Subcutaneous abdominal adipose tissue (tissue), 5 donors: ENCODE results near the gene SUGP1.
A peak's percentile ranks its signal among the peaks of the same experiment; 100 is the strongest.

Experiments
- H3K27ac ChIP-seq: one replicate; pipeline ENCODE4 v1.7.0; 2013; ENCODE audit warnings: low read depth, mild to moderate bottlenecking, inconsistent platforms, low read length, moderate library complexity
- H3K27me3 ChIP-seq, 5 donors: one replicate each; pipeline ENCODE4 v1.7.0; 2013; ENCODE audit warnings: low read length in 5 of 5, inconsistent platforms in 1 of 5; ENCODE audit not compliant: control insufficient read depth in 5 of 5, insufficient read depth in 4 of 5
- H3K36me3 ChIP-seq, 5 donors: one replicate each; pipeline ENCODE4 v1.7.0; 2013; ENCODE audit warnings: low read length in 5 of 5; ENCODE audit not compliant: control insufficient read depth in 5 of 5, insufficient read depth in 5 of 5
- H3K4me1 ChIP-seq, 5 donors: one replicate each; pipeline ENCODE4 v1.7.0; 2013; ENCODE audit warnings: low read length in 5 of 5, mild to moderate bottlenecking in 3 of 5, moderate library complexity in 1 of 5; ENCODE audit not compliant: control insufficient read depth in 5 of 5, insufficient read depth in 5 of 5
- H3K4me3 ChIP-seq, 5 donors: one replicate each; pipeline ENCODE4 v1.7.0; 2013; ENCODE audit warnings: low read length in 5 of 5, low read depth in 1 of 5
- H3K9ac ChIP-seq, 5 donors: one replicate each; pipeline ENCODE4 v1.7.0; 2013; ENCODE audit warnings: low read length in 5 of 5, mild to moderate bottlenecking in 4 of 5, moderate library complexity in 3 of 5
- H3K9me3 ChIP-seq, 5 donors: one replicate each; pipeline ENCODE4 v1.7.0; 2013; ENCODE audit warnings: low read length in 5 of 5; ENCODE audit not compliant: control insufficient read depth in 5 of 5
- donor health status: healthy.
- donor health status: healthy.
- donor health status: healthy.
- donor health status: healthy.
- donor health status: healthy.

SUGP1 gene

DNA sequence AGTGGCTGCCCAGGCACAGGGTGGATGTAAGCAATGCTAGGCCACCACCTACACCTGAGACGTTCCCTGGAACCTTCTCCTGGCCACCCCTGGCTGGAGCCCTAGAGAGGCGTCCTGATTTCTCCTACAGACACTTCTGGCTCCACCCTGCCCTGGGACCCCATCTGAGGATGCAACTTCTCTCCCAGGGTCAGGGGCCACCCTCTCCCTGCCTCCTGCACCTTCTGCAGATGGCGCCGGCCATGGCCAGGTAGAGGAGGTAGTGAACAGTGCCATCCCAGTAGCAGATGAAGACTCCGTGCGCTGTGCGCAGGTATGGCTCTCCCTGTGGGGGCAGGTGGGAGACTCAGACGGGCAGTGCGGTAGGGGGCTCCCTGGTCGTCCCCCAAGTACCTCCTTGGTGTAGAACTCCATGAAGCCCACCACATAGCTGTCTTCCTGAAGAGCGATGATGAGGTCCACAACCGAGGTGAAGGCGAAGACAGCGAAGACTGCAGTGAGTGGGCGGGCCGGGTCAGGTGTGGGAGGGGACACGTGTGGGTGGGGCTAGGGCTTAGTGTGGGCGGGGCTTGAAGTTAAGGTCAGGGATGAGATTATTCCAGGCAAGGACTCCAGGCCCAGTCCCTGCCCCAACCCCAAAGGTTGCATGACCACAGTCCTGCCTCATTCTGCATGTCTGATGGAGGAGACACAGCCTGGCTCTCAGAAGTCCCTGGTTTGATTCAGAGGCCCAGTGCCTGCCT, 50.2 kb downstream of the SUGP1 start:
- H3K27me3 ChIP-seq = peaks cover 4 to 22% (median 9%) of the 10 kb centered on the region in 5 donors
- H3K36me3 ChIP-seq = peaks cover 0 to 4% (median 1%) of the 10 kb centered on the region in 5 donors
- H3K4me3 ChIP-seq = no peak overlapping the region
- no peak overlapping the region for H3K27ac ChIP-seq
- no peaks in the 10 kb centered on the region for H3K9me3 ChIP-seq
- H3K9ac ChIP-seq = no peak overlapping the region
- peaks cover 0 to 10% (median 0%) of the 10 kb centered on the region in 5 donors for H3K4me1 ChIP-seq

DNA sequence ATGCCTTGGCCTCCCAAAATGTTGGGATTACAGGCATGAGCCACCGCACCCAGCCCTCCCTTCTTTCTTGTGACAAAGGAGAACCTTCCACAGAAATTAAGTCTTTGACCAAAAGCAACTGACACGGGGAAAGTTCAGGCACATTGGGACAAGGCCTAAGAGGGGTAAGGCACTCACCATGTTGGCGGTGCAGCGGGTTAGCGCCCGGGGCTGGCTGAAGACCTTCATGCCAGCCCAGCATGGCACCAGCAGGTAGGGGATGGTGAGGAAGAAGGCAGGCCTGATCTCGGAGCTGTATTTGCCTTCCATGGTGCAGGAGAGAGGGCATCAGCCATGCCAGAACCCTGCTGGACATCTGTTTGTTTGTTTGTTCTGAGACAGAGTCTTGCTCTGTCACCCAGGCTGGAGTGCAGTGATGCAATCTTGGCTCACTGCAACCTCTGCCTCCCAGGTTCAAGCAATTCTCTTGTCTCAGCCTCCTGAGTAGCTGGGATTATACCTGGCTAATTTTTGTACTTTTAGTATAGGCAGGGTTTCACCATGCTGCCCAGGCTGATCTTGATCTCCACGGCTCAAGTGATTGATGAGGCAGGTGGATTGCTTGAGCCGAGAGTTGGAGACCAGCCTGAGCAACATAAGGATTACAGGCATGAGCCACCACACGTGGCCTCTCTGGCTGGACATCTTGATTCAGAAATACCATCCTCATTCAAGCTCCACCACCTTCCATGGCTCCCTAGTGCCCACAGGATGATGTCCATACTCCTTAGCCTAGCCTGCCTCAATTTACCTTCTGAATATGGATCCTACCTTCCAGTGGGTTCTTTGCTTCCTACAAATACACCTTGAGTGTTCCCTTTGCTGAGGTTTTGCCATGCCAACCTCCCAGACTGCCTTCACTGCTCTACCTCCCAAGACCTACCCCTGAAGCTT, 51.6 kb downstream of the SUGP1 start:
- Histone ChIP-seq H3K27me3 (peaks cover 4 to 21% (median 8%) of the 10 kb centered on the region in 5 donors), H3K4me1 (peaks cover 0 to 10% (median 0%) of the 10 kb centered on the region in 5 donors), H3K36me3 (no peaks in the 10 kb centered on the region), H3K27ac (no peak overlapping the region), H3K9me3 (no peaks in the 10 kb centered on the region), H3K4me3 (no peak overlapping the region), H3K9ac (no peak overlapping the region)

GRCh38 chr19:19267305-19267704, 53.0 kb downstream of the SUGP1 start:
- Histone ChIP-seq H3K9me3 (no peaks in the 10 kb centered on the region), H3K36me3 (no peaks in the 10 kb centered on the region), H3K4me1 (no peaks in the 10 kb centered on the region), H3K27me3 (peaks cover 3 to 23% (median 11%) of the 10 kb centered on the region in 5 donors), H3K27ac (no peak overlapping the region), H3K9ac (no peak overlapping the region), H3K4me3 (no peak overlapping the region)

DNA sequence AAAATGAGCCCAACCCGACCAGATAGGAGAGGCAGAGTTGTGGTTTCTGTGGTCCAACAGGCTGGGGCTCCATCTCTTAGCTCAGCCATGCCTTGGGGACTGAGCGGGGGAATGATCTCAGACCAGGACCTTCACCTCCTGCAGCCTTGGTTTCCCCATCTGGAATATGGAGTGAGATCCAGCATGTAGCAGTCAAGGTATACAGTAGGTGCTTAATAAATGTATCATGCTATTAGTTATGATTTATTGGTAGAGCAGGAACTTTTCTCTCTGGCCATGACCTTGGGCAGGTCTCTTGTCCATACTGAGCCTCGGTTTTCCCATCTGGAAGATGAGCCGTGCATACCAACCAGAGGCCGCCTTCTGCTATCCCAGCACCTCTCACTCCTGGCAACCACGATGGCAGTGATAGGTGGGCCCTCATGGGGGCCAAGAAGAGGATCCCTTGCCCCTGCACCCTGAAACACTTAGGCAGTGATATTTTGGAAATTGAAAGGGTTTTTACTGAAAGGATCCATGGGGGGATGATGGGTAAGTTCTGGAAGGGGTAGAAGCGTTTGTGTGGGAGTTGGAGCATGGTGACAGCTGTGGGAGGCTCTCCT, 56.3 kb downstream of the SUGP1 start:
- H3K4me1 ChIP-seq = peaks cover 0 to 7% (median 0%) of the 10 kb centered on the region in 5 donors
- H3K4me3 ChIP-seq = no peak overlapping the region
- H3K27me3 ChIP-seq = peaks cover 7 to 39% (median 27%) of the 10 kb centered on the region in 5 donors
- H3K36me3 ChIP-seq = no peaks in the 10 kb centered on the region
- H3K27ac ChIP-seq = no peak overlapping the region
- peaks cover 0 to 8% (median 4%) of the 10 kb centered on the region in 5 donors for H3K9me3 ChIP-seq
- H3K9ac ChIP-seq = no peak overlapping the region

DNA sequence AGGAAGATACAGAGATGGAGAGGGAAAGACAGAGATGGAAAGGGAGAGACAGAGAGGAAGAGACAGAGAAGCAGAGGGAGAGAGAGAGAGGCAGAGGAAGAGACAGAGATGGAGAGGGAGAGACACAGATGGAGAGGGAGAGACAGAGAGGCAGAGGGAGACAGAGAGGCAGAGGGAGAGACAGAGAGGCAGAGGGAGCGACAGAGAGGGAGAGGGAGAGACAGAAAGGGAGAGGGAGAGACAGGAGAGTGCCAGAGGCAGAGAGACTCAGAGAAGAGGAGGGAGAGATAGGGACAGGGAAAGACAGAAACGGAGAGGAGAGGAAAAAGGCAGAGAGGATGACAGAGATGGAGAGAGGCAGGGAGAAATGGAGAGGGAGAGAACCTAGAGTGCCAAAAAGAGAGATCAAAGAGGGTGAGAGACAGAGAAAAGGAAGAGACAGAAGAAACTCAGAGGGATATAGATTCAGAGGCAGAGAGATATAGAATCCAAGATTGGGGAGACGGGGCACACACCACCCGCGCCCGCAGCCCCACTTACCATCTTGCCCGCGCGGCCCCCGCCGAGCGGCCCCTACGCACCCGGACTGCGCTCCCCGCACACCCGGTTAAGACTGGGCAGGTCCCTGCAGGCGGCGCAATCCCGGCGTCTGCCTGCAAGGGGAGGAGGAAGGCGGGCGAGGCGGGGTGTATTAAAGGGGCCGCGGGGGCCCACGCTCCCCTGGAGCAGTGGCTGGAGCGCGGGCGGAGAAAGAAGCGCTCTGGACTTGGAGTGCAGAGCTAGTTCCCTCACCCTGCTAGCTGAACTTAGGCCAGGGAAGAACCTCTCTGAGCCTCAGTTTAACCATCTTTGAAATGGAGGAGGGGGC, 57.9 kb downstream of the SUGP1 start:
- Histone ChIP-seq H3K4me1 (peaks cover 0 to 7% (median 0%) of the 10 kb centered on the region in 5 donors), H3K9me3 (peaks cover 0 to 8% (median 4%) of the 10 kb centered on the region in 5 donors), H3K27ac (no peak overlapping the region), H3K4me3 (no peak overlapping the region), H3K9ac (no peak overlapping the region), H3K27me3 (peaks cover 7 to 39% (median 32%) of the 10 kb centered on the region in 5 donors), H3K36me3 (no peaks in the 10 kb centered on the region)

DNA sequence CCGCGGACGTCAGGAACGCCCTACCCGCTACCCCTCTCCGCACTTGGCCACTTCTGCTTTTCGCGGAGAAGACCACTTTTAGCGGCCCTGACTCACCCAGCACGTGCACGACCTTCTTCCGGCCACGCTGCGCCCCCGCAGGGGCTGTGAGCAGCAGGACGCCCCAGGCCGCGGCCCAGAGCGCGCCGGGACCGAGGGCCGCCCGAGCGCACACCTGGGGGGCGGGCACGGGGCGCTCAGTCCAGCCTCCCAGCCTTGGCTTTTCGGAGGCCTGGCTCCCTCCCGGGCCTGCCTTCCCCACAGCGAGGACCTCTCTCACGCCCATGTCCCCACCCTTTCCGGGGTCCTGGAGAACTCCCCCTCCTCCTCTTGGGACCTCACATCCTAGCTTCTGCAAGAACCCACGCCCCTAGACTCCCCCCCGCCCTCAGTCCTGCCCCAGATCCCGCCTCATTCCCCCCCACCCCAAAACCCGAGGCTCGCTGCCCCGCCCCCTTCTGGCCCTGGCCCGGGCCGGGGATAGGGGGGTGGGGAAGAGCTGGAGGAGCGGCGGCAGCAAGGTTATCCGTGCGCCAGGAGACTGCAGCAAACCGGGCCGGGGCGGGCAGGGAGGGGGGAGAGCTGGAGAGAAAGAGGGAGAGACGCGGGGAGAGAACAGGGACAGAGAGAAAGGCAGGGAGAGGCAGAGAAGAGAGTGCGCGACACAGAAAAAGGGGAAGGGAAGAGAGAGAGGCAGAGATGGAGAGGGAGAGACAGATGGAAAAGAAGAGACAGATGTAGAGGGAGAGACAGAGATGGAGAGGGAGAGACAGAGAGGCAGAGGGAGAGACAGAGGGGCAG, 58.7 kb downstream of the SUGP1 start:
- peaks cover 0 to 8% (median 4%) of the 10 kb centered on the region in 5 donors for H3K9me3 ChIP-seq
- H3K36me3 ChIP-seq = no peaks in the 10 kb centered on the region
- H3K27me3 ChIP-seq = peaks cover 14 to 45% (median 35%) of the 10 kb centered on the region in 5 donors
- H3K4me3 ChIP-seq = peak overlapping the region in 1 of 5 donors; percentile 34
- peaks cover 0 to 7% (median 0%) of the 10 kb centered on the region in 5 donors for H3K4me1 ChIP-seq
- H3K9ac ChIP-seq = no peak overlapping the region
- no peak overlapping the region for H3K27ac ChIP-seq

- H3K27ac ChIP-seq = no peak overlapping the region
- peaks cover 18 to 53% (median 38%) of the 10 kb centered on the region in 5 donors for H3K27me3 ChIP-seq
- no peaks in the 10 kb centered on the region for H3K36me3 ChIP-seq
- peaks cover 0 to 7% (median 0%) of the 10 kb centered on the region in 5 donors for H3K4me1 ChIP-seq
- peaks cover 0 to 8% (median 4%) of the 10 kb centered on the region in 5 donors for H3K9me3 ChIP-seq
- no peak overlapping the region for H3K4me3 ChIP-seq
- H3K9ac ChIP-seq = no peak overlapping the region
Observed at GRCh38 chr19:19260417-19261214, 59.7 kb downstream of the SUGP1 start.

DNA sequence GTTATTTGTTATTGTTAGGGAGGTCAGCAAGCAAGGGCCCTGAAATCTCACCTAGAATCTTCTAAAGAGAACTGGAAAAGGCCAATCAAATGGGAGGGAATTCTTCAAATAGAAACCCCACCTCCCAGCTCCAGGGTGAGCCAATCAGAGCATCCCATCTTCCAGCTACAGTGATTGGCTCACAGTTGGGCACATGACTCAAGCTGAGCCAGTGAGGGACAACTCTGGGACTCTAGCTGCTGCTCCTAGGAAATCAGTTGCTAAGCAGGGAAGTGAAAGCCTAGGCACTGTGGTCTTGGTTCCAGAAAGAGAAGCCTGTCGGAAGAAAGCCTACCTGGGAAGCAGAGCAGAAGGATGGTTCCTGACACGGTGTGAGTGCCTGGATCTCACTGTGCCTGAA, 60.6 kb downstream of the SUGP1 start:
- Histone ChIP-seq H3K27me3 (peaks cover 21 to 57% (median 39%) of the 10 kb centered on the region in 5 donors), H3K9ac (no peak overlapping the region), H3K27ac (no peak overlapping the region), H3K36me3 (no peaks in the 10 kb centered on the region), H3K4me1 (peaks cover 0 to 7% (median 0%) of the 10 kb centered on the region in 5 donors), H3K4me3 (no peak overlapping the region), H3K9me3 (peaks cover 0 to 8% (median 4%) of the 10 kb centered on the region in 5 donors)
